ENCODE results near the gene SUB1. TPM values are rescaled to one million over a fixed set of nuclear protein-coding genes. Genes with fewer than 3 reads are reported as not detected.

Gene SUB1
- total RNA-seq, 4 donors from 2014 or later, result 42.0 to 287 (median 127) TPM

GRCh38 chr5:32597041-32597629 lies 11.8 kb downstream of the SUB1 start:
- no peak for DNase-seq
- H3K36me3 ChIP-seq, result no peaks in the 10 kb centered on the region
- TF ChIP-seq POLR2A (IDR thresholded peaks at IDR 0.05) (no peak), CTCF (IDR thresholded peaks at IDR 0.05) (no peak)
- no peak overlapping the region for H3K4me3 ChIP-seq
- no peak overlapping the region for H3K27ac ChIP-seq
- H3K4me1 ChIP-seq, result peaks cover 0 to 15% of the 10 kb centered on the region in 2 donors
- intact Hi-C loops (cut with DNase I; ENCODE audit: low total_unique reads), result loop anchor here (10.0 kb wide), 1 partner anchor 282 kb away; the partner anchor contains the start of gene MTMR12
- H3K9me3 ChIP-seq, result no peaks in the 10 kb centered on the region
- no peaks in the 10 kb centered on the region for H3K27me3 ChIP-seq

DNA sequence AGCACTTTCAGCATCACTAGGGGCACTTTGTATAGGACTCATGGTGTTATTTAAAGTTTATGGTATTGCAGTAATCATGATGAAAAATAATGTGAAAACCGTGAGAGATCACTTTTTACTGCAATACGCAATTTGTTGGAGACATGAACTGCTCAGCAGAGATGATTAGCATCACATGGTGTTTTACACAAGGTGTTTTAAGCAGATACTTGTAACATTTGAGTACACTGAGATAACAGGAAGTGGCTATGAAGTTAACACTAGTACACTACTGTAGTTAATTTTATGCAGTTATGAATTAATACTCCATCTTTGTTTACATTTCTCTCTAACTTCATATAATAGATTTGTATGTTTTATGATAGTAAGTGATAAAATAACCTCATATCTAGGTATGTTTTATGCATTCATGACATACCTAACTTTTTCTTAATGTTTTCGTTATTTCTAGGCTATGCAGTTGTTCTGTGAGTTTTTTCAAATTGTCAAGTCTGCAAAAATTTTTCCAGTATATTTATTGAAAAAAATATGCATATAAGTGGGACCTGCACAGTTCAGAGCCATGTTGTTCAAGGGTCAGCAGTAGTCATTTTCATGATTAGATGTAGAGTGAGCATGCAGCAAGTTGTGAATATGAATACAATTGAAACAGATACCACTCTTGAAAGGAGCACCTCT lies 13.0 kb downstream of the SUB1 start:
- Histone ChIP-seq H3K4me3 (no peak overlapping the region), H3K36me3 (no peaks in the 10 kb centered on the region), H3K9me3 (no peaks in the 10 kb centered on the region), H3K27ac (no peak overlapping the region), H3K27me3 (no peaks in the 10 kb centered on the region), H3K4me1 (peaks cover 0 to 15% of the 10 kb centered on the region in 2 donors)
- TF ChIP-seq POLR2A (IDR thresholded peaks at IDR 0.05) (no peak), CTCF (IDR thresholded peaks at IDR 0.05) (no peak)
- DNase-seq, result no peak
- intact Hi-C loops (cut with DNase I; ENCODE audit: low total_unique reads), result loop anchor here (10.0 kb wide), 1 partner anchor 284 kb away; the partner anchor contains the start of gene MTMR12

GRCh38 chr5:32598997-32599549 lies 13.7 kb downstream of the SUB1 start:
- DNase-seq, result no peak
- Histone ChIP-seq H3K27me3 (no peaks in the 10 kb centered on the region), H3K4me3 (no peak overlapping the region), H3K4me1 (peaks cover 0 to 15% of the 10 kb centered on the region in 2 donors), H3K9me3 (no peaks in the 10 kb centered on the region), H3K36me3 (no peaks in the 10 kb centered on the region), H3K27ac (peak overlapping the region; percentile 1 to 42)
- TF ChIP-seq POLR2A (IDR thresholded peaks at IDR 0.05) (no peak), CTCF (IDR thresholded peaks at IDR 0.05) (no peak)
- intact Hi-C loops (cut with DNase I; ENCODE audit: low total_unique reads), result loop anchor here (10.0 kb wide), 1 partner anchor 284 kb away; the partner anchor contains the start of gene MTMR12

DNA sequence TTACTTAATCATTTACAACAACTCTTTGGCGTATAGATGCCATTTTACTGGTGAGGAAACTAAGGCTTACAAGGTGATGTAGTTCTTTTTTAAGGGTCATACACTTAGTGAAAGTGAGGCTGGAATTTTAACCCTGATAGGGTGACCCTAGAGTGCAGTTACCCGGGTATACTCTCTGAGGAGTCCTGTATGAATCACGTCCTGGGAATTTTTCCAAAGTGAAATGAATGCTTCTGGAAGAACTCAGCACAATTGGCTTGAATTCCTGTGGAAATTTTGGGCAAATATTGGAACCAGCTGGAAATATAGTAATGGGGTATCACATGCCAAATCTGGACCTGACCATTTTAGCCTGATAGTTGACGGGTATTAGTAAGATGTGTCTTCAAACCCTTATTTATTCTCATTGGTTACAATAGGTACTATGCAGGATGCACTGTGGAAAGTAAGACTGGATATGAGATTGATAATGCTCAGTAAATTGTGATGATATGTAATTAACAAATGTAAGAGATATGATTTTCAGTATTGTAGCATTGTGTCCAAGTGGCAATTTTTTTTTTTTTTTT lies 14.8 kb downstream of the SUB1 start:
- Histone ChIP-seq H3K27me3 (no peaks in the 10 kb centered on the region), H3K4me1 (peaks cover 0 to 15% of the 10 kb centered on the region in 2 donors), H3K4me3 (no peak overlapping the region), H3K9me3 (no peaks in the 10 kb centered on the region), H3K36me3 (no peaks in the 10 kb centered on the region), H3K27ac (peak overlapping the region; percentile 1 to 42)
- intact Hi-C loops (cut with DNase I; ENCODE audit: low total_unique reads), result no loop called here
- no peak for DNase-seq
- no peak for TF ChIP-seq CTCF (IDR thresholded peaks at IDR 0.05)
- no peak for TF ChIP-seq POLR2A (IDR thresholded peaks at IDR 0.05)

Data from uterus (tissue), 4 donors.